ENCODE data around the gene FBXL14. TPM values are rescaled to one million over a fixed set of nuclear protein-coding genes. Genes with fewer than 3 reads are reported as not detected.

FBXL14 gene
- total RNA-seq, 4 donors from 2014 or later = 5.4 to 12.4 (median 7.6) TPM

DNA sequence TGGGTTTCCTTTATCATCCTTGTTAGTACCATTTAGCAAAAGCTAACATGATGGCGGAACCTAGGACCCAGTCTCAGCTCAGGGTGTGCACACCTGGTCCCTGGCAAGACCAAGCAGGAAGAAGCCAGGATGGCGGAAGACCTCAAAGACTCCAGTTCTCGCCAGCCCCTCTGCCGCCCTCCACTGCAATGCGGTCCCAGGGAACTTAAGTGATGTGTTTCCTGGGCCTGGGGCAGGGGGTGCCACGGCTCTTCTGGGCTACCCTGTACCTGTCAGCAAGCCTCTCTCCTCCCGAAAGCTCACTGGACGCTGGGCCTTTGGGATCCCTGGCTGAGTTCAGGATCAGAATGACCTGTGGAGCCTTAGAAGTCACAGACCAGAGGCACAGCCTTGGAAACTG lies 71.3 kb downstream of the FBXL14 start:
- no CpG with 5 or more reads among the region's 8 CpGs for WGBS
- Histone ChIP-seq H3K4me1 (peaks cover 17% of the 10 kb centered on the region), H3K36me3 (no peaks in the 10 kb centered on the region), H3K4me3 (no peak overlapping the region), H3K9me3 (no peaks in the 10 kb centered on the region), H3K27me3 (peaks cover 18% of the 10 kb centered on the region), H3K27ac (no peak overlapping the region)
- TF ChIP-seq EP300 (IDR thresholded peaks at IDR 0.05) (no peak), POLR2AphosphoS5 (IDR thresholded peaks at IDR 0.05) (no peak), POLR2A (IDR thresholded peaks at IDR 0.05) (no peak)
- TF ChIP-seq, protein P1, sequence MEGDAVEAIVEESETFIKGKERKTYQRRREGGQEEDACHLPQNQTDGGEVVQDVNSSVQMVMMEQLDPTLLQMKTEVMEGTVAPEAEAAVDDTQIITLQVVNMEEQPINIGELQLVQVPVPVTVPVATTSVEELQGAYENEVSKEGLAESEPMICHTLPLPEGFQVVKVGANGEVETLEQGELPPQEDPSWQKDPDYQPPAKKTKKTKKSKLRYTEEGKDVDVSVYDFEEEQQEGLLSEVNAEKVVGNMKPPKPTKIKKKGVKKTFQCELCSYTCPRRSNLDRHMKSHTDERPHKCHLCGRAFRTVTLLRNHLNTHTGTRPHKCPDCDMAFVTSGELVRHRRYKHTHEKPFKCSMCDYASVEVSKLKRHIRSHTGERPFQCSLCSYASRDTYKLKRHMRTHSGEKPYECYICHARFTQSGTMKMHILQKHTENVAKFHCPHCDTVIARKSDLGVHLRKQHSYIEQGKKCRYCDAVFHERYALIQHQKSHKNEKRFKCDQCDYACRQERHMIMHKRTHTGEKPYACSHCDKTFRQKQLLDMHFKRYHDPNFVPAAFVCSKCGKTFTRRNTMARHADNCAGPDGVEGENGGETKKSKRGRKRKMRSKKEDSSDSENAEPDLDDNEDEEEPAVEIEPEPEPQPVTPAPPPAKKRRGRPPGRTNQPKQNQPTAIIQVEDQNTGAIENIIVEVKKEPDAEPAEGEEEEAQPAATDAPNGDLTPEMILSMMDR (IDR thresholded peaks at IDR 0.05) = no peak
- no peak for DNase-seq (ENCODE audit: low spot score in 2 of 2)

DNA sequence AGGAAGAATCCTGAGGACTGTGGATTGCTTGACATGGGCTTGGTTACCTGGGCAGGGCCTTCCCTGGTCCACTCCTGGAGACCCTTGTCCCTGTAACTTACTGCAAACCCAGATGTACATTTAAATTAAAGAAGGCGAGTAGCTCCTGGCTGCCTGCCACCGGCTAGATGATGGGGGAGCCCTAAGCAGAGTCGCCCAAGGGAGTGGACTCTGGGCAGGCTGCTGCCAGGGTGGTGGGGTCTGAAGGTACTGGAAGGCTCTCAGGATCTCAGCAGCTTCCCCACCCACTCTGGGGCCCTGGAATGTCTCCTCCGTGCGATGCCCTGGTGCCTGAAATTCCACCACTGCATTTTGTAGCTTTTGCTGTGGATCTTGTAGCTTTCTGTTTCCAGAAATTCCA lies 74.7 kb downstream of the FBXL14 start:
- H3K27ac ChIP-seq = no peak overlapping the region
- DNase-seq (ENCODE audit: low spot score in 2 of 2) = peak in 1 of 2 donors; percentile 46
- TF ChIP-seq EP300 (IDR thresholded peaks at IDR 0.05) = no peak
- TF ChIP-seq POLR2AphosphoS5 (IDR thresholded peaks at IDR 0.05) = no peak
- TF ChIP-seq, protein P1 (IDR thresholded peaks at IDR 0.05) = no peak
- no peak for TF ChIP-seq POLR2A (IDR thresholded peaks at IDR 0.05)

DNA sequence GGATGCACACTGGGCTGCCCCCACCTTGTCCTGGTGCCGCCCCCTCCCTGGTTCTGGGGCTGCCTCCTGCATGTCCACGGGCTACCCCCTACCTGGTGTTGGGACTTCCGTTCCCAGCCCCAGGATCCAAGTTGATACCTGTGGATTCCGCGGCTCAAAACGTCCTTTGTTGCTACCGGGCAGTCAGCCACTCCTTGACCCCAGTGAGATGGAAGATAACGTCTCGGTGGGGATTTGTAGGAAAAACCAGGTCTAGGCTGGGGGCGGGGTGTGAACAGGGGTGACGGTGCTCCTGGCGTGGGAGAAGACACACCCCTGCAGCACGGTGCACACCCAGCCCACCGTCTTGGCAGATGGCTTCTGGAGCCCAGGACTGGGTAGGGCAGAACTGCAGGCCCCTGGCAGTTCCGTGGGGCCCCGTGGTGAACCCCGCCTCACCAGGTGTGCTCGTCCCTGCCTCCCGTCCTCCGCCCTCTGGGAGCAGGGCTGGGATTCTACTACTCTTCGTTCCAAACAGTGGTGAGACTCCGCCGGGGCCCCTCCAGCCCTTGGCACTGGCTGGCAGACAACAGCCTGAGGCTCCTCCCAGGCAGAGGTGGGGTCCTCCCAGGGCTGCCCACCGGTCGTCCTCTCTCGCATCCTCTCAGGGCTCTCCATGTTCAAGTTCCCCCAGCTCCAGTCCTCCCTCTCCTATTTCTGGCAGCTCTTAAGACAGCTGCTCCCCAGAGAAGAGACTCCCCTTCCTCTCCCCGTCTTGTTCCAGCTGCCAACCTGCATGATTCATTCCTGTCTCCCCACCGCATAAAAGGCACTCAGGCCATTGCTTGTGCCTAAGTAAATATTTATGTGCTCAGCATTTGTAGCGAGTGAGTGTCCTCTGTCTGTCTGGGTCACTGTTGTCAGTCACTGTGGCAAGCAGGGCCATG lies 75.5 kb downstream of the FBXL14 start:
- whole genome bisulfite sequencing = 38% methylated on average over 17 of the region's 29 CpGs
- DNase-seq (ENCODE audit: low spot score in 2 of 2) = no peak
- no peak for TF ChIP-seq EP300 (IDR thresholded peaks at IDR 0.05)
- peak overlapping the region; percentile 52 for H3K27ac ChIP-seq
- H3K36me3 ChIP-seq = no peaks in the 10 kb centered on the region
- peaks cover 19% of the 10 kb centered on the region for H3K4me1 ChIP-seq
- no peaks in the 10 kb centered on the region for H3K9me3 ChIP-seq
- peak overlapping the region; percentile 13 for H3K4me3 ChIP-seq
- H3K27me3 ChIP-seq = peaks cover 15% of the 10 kb centered on the region

More for the DNA sequence above, 74.7 kb downstream of the FBXL14 start:
- Histone ChIP-seq H3K4me3 (no peak overlapping the region), H3K9me3 (no peaks in the 10 kb centered on the region), H3K27me3 (peaks cover 18% of the 10 kb centered on the region), H3K36me3 (no peaks in the 10 kb centered on the region), H3K4me1 (peaks cover 19% of the 10 kb centered on the region)
- WGBS = 67% methylated on average over 5 of the region's 5 CpGs

DNA sequence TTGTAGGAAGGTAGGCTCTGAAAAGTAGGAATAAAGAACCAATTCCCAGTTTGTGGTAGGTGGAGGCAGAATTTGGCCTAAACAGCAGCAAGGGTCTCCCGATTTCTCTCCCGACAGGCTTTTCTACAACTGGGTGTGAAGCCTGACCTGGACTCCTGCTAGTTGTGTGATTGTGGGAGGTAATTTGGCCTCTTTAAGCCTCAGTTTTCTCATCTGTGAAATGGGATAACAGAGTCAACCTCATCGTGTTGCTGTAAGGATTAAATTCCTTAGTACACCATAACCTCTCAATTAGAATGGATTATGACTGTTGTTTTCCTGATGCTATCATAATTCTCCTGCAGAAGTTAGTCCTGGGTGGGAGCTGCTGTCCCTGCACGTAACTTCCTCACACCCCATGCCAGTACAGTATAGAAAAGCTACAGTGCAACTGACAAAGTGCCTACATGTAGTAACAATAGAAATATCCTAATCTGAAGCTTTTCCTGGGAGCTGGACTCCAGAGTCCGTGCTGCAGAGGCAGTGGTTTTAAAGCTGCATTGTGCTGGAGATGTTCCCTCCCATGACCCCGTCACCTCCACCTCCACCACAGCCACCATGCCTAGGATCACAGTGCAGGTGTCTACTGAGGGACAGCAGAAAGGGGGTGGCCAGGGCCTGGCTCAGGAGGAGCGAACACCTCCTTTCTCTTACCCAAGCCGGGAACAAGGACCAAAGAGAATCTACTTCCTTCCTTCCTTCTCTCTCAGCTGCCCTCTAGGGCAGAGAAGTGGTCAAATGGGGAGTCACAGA lies 76.5 kb downstream of the FBXL14 start:
- H3K36me3 ChIP-seq = no peaks in the 10 kb centered on the region
- peaks cover 19% of the 10 kb centered on the region for H3K4me1 ChIP-seq
- DNase-seq (ENCODE audit: low spot score in 2 of 2) = no peak
- TF ChIP-seq POLR2AphosphoS5 (IDR thresholded peaks at IDR 0.05) (no peak), POLR2A (IDR thresholded peaks at IDR 0.05) (no peak), EP300 (IDR thresholded peaks at IDR 0.05) (no peak)
- TF ChIP-seq, protein P1 (IDR thresholded peaks at IDR 0.05) = no peak
- H3K27ac ChIP-seq = peak overlapping the region; percentile 52
- peaks cover 6% of the 10 kb centered on the region for H3K27me3 ChIP-seq
- WGBS = 67% methylated on average over 8 of the region's 8 CpGs
- peak overlapping the region; percentile 13 for H3K4me3 ChIP-seq
- no peaks in the 10 kb centered on the region for H3K9me3 ChIP-seq

DNA sequence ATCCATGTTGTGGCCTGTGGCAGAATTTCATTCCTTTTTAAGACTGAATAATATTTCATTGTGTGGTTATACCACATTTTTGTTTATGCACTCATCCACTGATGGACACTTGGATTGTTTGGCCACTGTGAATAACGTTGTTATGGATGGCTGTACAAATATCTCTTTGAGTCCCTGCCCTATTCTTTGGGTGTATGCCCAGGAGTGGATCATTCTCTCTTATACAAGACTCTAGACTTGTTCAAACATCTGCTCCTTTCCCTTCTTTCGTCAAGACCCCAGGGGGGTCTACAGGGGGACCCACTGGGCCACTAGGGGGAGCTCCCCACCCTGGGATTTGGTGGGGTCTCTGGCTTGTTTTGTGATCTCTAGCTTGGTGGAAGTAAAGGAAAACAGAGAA lies 77.4 kb downstream of the FBXL14 start:
- Histone ChIP-seq H3K4me3 (no peak overlapping the region), H3K27me3 (peaks cover 4% of the 10 kb centered on the region), H3K9me3 (no peaks in the 10 kb centered on the region), H3K27ac (no peak overlapping the region), H3K4me1 (peaks cover 19% of the 10 kb centered on the region), H3K36me3 (no peaks in the 10 kb centered on the region)
- WGBS = 16% methylated on average over 2 of the region's 2 CpGs
- no peak for TF ChIP-seq POLR2A (IDR thresholded peaks at IDR 0.05)
- TF ChIP-seq, protein P1 (IDR thresholded peaks at IDR 0.05) = no peak
- no peak for TF ChIP-seq EP300 (IDR thresholded peaks at IDR 0.05)
- no peak for TF ChIP-seq POLR2AphosphoS5 (IDR thresholded peaks at IDR 0.05)
- no peak for DNase-seq (ENCODE audit: low spot score in 2 of 2)

Other genes starting within 250 kb of the FBXL14 start
- gene WNT5B, start 34.6 kb upstream of the FBXL14 start, total RNA-seq = 10 to 100 TPM in 1 of 4 donors, 1 to 10 TPM in 3; 7.3 to 12.8 (median 8.3) TPM
- 10 to 100 TPM; 40.3 to 47.9 (median 43.4) TPM for gene ADIPOR2, start 96.5 kb upstream of the FBXL14 start, total RNA-seq
- under 1 TPM in 1 of 4 donors, not detected in 3; 0.26 TPM for gene LRTM2, start 226.0 kb upstream of the FBXL14 start, total RNA-seq

All from suprapubic skin (tissue), 4 donors.